Naive thymus-derived CD4-positive, alpha-beta T cell (primary cell): ENCODE data around the gene ADRM1. TPM values are rescaled to one million over a fixed set of nuclear protein-coding genes. Genes with fewer than 3 reads are reported as not detected.

Source experiments
- ATAC-seq: fragments of 150-1000 bp; cut with Tn5 transposase; 2 replicates; pipeline ENCODE4 v1.10.0; 2021; ENCODE audit warnings: mild to moderate bottlenecking, moderate library complexity
- CTCF ChIA-PET: fragments of 350-600 bp; sonication (Branson Sonifier 250); formaldehyde crosslinking; loops from one replicate; lab custom pipeline; 2021; ENCODE audit warnings: antibody characterized with exemption; lab: Charles Lee
- POLR2A ChIA-PET: fragments of 350-600 bp; sonication (Branson Sonifier 250); formaldehyde crosslinking; loops from one replicate; lab custom pipeline; 2021; ENCODE audit warnings: antibody characterized with exemption, inconsistent platforms; lab: Charles Lee
- DNase-seq, 9 donors: peaks; one replicate each; pipeline versions ENCODE4 v3.0.0 to v3.0.0-alpha.2; 2020 to 2022; ENCODE audit warnings: mixed read lengths in 1 of 9
- H3K27ac ChIP-seq: one replicate; pipeline ENCODE4 v1.7.0; 2013; ENCODE audit warnings: mild to moderate bottlenecking, low read depth, low read length, moderate library complexity
- H3K27me3 ChIP-seq, 2 donors: one replicate each; pipeline ENCODE4 v1.7.0; 2013; ENCODE audit warnings: low read length in 2 of 2, mild to moderate bottlenecking in 2 of 2, moderate library complexity in 2 of 2; ENCODE audit not compliant: control insufficient read depth in 2 of 2, insufficient read depth in 2 of 2
- H3K36me3 ChIP-seq, 3 experiments: 1 replicate in 2 of 3; 2 replicates in 1 of 3; pipeline ENCODE4 v1.7.0; 2013; ENCODE audit warnings: low read length in 3 of 3, mild to moderate bottlenecking in 3 of 3, moderate library complexity in 1 of 3; ENCODE audit not compliant: insufficient read depth in 3 of 3, control insufficient read depth in 2 of 3
- H3K4me1 ChIP-seq, 2 donors: one replicate each; pipeline ENCODE4 v1.7.0; 2013; ENCODE audit warnings: low read length in 2 of 2, mild to moderate bottlenecking in 2 of 2, moderate library complexity in 1 of 2; ENCODE audit not compliant: control insufficient read depth in 2 of 2, insufficient read depth in 2 of 2
- H3K4me3 ChIP-seq: 2 replicates; pipeline ENCODE4 v1.7.0; 2013; ENCODE audit warnings: mild to moderate bottlenecking, low read length
- H3K9me3 ChIP-seq, 3 experiments: 1 replicate in 2 of 3; 2 replicates in 1 of 3; pipeline ENCODE4 v1.7.0; 2013; ENCODE audit warnings: low read length in 3 of 3; ENCODE audit not compliant: control insufficient read depth in 2 of 3
- H3K27ac Mint-ChIP-seq, 9 donors: one replicate each; pipeline ENCODE4 v1.8.0; 2020 to 2022; ENCODE audit warnings: mixed read lengths in 9 of 9, mild to moderate bottlenecking in 8 of 9, moderate library complexity in 5 of 9, inconsistent platforms in 2 of 9
- H3K27me3 Mint-ChIP-seq, 5 donors: one replicate each; pipeline ENCODE4 v1.8.0; 2021 to 2022; ENCODE audit warnings: mixed read lengths in 5 of 5, mild to moderate bottlenecking in 1 of 5
- H3K36me3 Mint-ChIP-seq, 5 donors: one replicate each; pipeline ENCODE4 v1.8.0; 2020 to 2022; ENCODE audit warnings: mixed read lengths in 5 of 5, mild to moderate bottlenecking in 3 of 5, inconsistent platforms in 1 of 5
- H3K4me1 Mint-ChIP-seq, 7 donors: one replicate each; pipeline ENCODE4 v1.8.0; 2020 to 2022; ENCODE audit warnings: mixed read lengths in 7 of 7, mild to moderate bottlenecking in 3 of 7, inconsistent platforms in 1 of 7
- H3K4me3 Mint-ChIP-seq, 10 donors: one replicate each; pipeline ENCODE4 v1.8.0; 2020 to 2022; ENCODE audit warnings: mild to moderate bottlenecking in 10 of 10, mixed read lengths in 10 of 10, moderate library complexity in 6 of 10, inconsistent platforms in 2 of 10
- H3K9me3 Mint-ChIP-seq, 11 donors: one replicate each; pipeline ENCODE4 v1.8.0; 2020 to 2022; ENCODE audit warnings: mixed read lengths in 11 of 11, mild to moderate bottlenecking in 4 of 11, inconsistent platforms in 1 of 11, moderate library complexity in 1 of 11
- intact Hi-C, 2 donors: fragments of 100-400 bp; cut with micrococcal nuclease; formaldehyde crosslinking; loops; one replicate each; pipeline ENCODE4 v1.15.1; 2023
- polyA plus RNA-seq, 2 donors: library from polyadenylated mRNA; unstranded; fragments of 300-500 nt; fragmentation: Illumina TruSeq; gene quantifications; one replicate each; pipeline ENCODE4 v1.2.3, GENCODE V29; 2021
- total RNA-seq, 6 experiments: library from RNA in 5 of 6; stranded (reverse) in 5 of 6; gene quantifications; 1 replicate in 5 of 6; 2 replicates in 1 of 6; pipeline ENCODE4 v1.2.3 and lab custom pipeline; 2021 to 2026

The ADRM1 gene
- total and polyA plus RNA-seq, 7 experiments from 2014 or later = 51.3 to 117 (median 56.1) TPM

DNA sequence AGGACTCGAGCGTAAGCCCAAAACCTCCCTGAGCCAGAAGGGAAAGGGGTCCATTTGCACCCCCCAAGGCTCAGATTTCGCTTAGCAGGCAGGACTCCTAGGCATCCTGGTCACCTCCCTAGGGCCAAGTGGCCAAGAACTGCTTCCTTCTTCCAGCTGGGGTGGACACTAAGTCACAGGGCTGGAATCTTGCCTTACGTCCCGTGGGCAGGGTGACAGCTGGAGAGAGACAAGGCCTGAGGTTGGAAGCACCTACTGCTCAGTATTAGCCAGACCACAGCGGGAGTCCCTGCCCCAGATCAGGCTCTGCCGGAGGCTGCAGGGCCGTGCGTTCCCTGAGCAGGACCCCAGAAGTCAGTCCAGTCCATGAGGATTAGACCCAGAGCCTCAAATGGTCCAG is 44.6 kb downstream of the ADRM1 start:
- POLR2A ChIA-PET = no interaction called here
- no peaks in the 10 kb centered on the region for H3K4me1 ChIP-seq

DNA sequence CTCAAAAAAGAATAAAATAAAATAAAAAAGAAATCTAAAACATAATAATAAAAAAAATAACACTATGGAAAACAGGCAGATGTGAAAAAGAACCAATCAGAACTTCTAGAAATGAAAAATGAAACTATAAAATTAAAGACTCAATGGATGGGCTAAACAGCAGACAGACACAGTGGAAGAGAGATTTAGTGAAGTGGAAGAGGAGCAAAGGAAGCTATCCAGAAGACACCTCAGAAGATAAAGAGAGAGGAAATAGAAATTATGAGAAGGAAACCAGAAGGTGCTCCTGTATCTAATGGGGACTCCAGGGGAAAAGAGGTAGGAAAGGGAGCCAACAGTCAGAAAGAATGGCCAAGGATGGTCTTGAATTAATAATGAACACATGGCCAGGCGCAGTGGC is 45.8 kb downstream of the ADRM1 start:
- H3K27me3 Mint-ChIP-seq = no peaks in the 10 kb centered on the region
- H3K9me3 Mint-ChIP-seq = peaks cover 0 to 11% (median 5%) of the 10 kb centered on the region in 11 donors
- H3K4me1 Mint-ChIP-seq = peaks cover 0 to 3% (median 0%) of the 10 kb centered on the region in 7 donors
- no peak overlapping the region for H3K4me3 Mint-ChIP-seq
- Histone ChIP-seq H3K27me3 (no peaks in the 10 kb centered on the region), H3K4me3 (no peak overlapping the region), H3K9me3 (no peaks in the 10 kb centered on the region), H3K36me3 (no peaks in the 10 kb centered on the region), H3K4me1 (no peaks in the 10 kb centered on the region), H3K27ac (no peak overlapping the region)
- peak overlapping the region in 1 of 9 donors; percentile 36 for H3K27ac Mint-ChIP-seq
- ATAC-seq = no peak
- ChIA-PET CTCF (interaction anchor here (0.6 kb wide), 1 partner anchor 28 kb away, joined by 3 read pairs; no protein-coding TSS in a partner anchor), POLR2A (no interaction called here)
- intact Hi-C loops = no loop called here
- peaks cover 0 to 4% (median 4%) of the 10 kb centered on the region in 5 donors for H3K36me3 Mint-ChIP-seq
- no peak for DNase-seq

More for the DNA sequence above, 44.6 kb downstream of the ADRM1 start:
- Histone ChIP-seq H3K27ac (no peak overlapping the region), H3K27me3 (no peaks in the 10 kb centered on the region), H3K9me3 (no peaks in the 10 kb centered on the region), H3K4me3 (no peak overlapping the region), H3K36me3 (no peaks in the 10 kb centered on the region)
- Mint-ChIP-seq H3K27ac (no peak overlapping the region), H3K4me3 (no peak overlapping the region), H3K27me3 (no peaks in the 10 kb centered on the region), H3K9me3 (peaks cover 0 to 11% (median 5%) of the 10 kb centered on the region in 11 donors), H3K36me3 (peaks cover 0 to 4% (median 4%) of the 10 kb centered on the region in 5 donors), H3K4me1 (peaks cover 0 to 3% (median 0%) of the 10 kb centered on the region in 7 donors)
- CTCF ChIA-PET = no interaction called here
- intact Hi-C loops = no loop called here
- DNase-seq (no peak), ATAC-seq (no peak)

DNA sequence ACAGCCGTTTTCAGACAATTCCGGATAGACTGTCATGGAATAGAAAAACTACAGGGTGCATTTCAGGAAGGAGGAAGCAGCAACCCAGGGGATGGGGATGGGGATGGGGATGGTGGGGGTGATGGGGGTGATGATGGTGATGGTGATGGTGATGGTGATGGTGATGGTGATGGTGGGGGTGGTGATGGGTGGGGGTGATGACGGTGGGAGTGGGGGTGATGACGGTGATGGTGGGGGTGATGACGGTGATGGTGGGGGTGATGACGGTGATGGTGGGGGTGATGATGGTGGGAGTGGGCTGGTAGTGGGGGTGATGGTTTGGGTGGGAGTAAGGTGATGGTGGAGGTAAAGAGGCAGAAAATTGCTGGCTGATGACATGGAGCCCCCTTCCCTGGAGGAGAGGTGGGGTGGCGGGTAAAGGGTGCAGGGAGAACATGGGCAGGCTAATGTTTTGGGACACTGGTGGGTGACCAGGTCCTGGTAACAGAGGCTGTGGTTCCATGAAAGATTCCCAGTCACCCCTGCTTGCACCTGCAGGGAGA is 46.8 kb downstream of the ADRM1 start:
- Histone ChIP-seq H3K27ac (no peak overlapping the region), H3K4me1 (no peaks in the 10 kb centered on the region), H3K36me3 (no peaks in the 10 kb centered on the region), H3K4me3 (no peak overlapping the region), H3K27me3 (no peaks in the 10 kb centered on the region), H3K9me3 (no peaks in the 10 kb centered on the region)
- peaks cover 0 to 3% (median 0%) of the 10 kb centered on the region in 7 donors for H3K4me1 Mint-ChIP-seq
- peaks cover 0 to 11% (median 5%) of the 10 kb centered on the region in 11 donors for H3K9me3 Mint-ChIP-seq
- peak overlapping the region in 4 of 9 donors; percentile 31 to 76 (median 73) for H3K27ac Mint-ChIP-seq
- no peaks in the 10 kb centered on the region for H3K27me3 Mint-ChIP-seq
- no peak overlapping the region for H3K4me3 Mint-ChIP-seq
- peaks cover 0 to 4% (median 4%) of the 10 kb centered on the region in 5 donors for H3K36me3 Mint-ChIP-seq
- CTCF ChIA-PET = no interaction called here
- intact Hi-C loops = no loop called here
- no peak for ATAC-seq
- POLR2A ChIA-PET = no interaction called here
- DNase-seq = no peak

DNA sequence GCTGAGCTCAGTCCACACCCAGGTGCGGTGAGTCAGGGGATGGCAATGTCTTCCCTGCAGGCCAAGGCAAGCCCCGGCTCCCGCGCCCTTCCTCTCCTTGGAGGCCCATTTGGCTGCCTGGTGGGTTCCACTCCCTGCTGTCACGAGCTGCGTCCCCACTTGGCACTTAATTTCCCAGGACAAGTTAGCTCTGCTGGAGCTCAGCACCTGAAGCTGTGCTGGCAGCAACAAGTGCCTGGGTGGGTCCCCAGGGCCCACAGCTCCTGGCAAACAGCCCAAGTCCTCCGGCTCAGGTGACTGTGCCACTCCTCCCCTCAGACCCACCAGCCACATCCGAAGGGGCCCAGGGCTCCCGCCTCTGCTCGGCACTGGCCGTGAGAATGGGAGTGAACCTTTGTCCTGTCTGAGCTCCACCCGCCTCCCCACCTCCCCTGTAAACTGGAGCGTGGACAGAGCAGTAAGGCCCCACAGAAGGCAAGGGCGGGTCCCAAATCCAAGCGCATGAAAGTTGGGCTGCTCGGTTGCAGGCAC is 47.4 kb downstream of the ADRM1 start:
- DNase-seq = no peak
- CTCF ChIA-PET = no interaction called here

DNA sequence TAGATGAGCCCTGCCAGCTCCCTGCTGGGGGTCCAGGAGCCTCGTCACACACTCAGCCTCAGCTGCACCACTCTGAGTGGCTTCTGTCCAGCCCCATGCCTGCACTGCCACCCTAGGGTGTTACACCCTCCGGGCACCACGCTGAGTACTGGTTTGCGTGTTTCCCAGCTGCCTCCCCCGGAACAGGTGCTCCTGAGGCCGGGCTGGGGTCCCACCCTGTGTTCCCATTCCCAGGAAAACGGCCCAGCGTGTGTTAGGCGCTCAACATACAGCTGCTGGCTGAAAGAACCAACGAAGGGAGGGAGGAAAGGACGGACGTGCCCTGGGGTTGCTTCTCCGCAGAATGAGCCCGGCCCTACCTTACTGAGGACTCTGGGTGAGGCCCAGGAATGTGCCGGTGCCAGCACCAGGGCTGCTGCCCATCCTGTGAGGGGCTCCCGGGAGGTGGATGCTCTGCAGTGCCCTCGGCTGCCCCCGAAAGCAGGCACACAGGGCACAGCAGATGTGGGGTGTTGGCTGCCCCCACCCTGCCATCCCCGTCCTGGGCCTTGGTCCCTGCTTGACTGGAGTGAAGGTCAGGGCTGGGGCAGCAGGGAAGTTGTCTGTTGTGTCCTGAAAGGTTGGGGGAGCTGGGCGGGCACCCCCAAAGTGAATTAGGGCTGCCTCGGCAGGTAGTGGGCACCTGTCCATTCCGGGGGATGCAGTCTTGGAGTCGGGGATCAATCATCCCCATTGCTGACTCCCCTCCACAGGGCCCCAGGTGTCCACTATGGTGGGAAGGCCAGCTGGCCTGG is 48.0 kb downstream of the ADRM1 start:
- H3K27ac ChIP-seq = no peak overlapping the region
- H3K9me3 ChIP-seq = no peaks in the 10 kb centered on the region
- no peak overlapping the region for H3K27ac Mint-ChIP-seq
- H3K4me3 Mint-ChIP-seq = no peak overlapping the region
- H3K9me3 Mint-ChIP-seq = peaks cover 0 to 11% (median 5%) of the 10 kb centered on the region in 11 donors
- ATAC-seq (no peak), DNase-seq (no peak)
- H3K27me3 ChIP-seq = no peaks in the 10 kb centered on the region
- intact Hi-C loops = no loop called here
- ChIA-PET POLR2A (no interaction called here), CTCF (no interaction called here)
- peaks cover 0 to 3% (median 0%) of the 10 kb centered on the region in 7 donors for H3K4me1 Mint-ChIP-seq
- H3K4me1 ChIP-seq = no peaks in the 10 kb centered on the region
- peaks cover 0 to 4% (median 4%) of the 10 kb centered on the region in 5 donors for H3K36me3 Mint-ChIP-seq
- no peaks in the 10 kb centered on the region for H3K27me3 Mint-ChIP-seq
- no peaks in the 10 kb centered on the region for H3K36me3 ChIP-seq
- H3K4me3 ChIP-seq = no peak overlapping the region

More for the DNA sequence above, 47.4 kb downstream of the ADRM1 start:
- H3K9me3 Mint-ChIP-seq = peaks cover 0 to 11% (median 5%) of the 10 kb centered on the region in 11 donors
- POLR2A ChIA-PET = no interaction called here
- H3K9me3 ChIP-seq = no peaks in the 10 kb centered on the region
- H3K27ac ChIP-seq = no peak overlapping the region
- no peaks in the 10 kb centered on the region for H3K27me3 ChIP-seq
- H3K4me3 ChIP-seq = no peak overlapping the region
- ATAC-seq = no peak
- H3K27ac Mint-ChIP-seq = no peak overlapping the region
- peaks cover 0 to 4% (median 4%) of the 10 kb centered on the region in 5 donors for H3K36me3 Mint-ChIP-seq
- H3K4me1 ChIP-seq = no peaks in the 10 kb centered on the region
- H3K36me3 ChIP-seq = no peaks in the 10 kb centered on the region
- no peak overlapping the region for H3K4me3 Mint-ChIP-seq
- H3K4me1 Mint-ChIP-seq = peaks cover 0 to 3% (median 0%) of the 10 kb centered on the region in 7 donors
- intact Hi-C loops = no loop called here
- no peaks in the 10 kb centered on the region for H3K27me3 Mint-ChIP-seq

DNA sequence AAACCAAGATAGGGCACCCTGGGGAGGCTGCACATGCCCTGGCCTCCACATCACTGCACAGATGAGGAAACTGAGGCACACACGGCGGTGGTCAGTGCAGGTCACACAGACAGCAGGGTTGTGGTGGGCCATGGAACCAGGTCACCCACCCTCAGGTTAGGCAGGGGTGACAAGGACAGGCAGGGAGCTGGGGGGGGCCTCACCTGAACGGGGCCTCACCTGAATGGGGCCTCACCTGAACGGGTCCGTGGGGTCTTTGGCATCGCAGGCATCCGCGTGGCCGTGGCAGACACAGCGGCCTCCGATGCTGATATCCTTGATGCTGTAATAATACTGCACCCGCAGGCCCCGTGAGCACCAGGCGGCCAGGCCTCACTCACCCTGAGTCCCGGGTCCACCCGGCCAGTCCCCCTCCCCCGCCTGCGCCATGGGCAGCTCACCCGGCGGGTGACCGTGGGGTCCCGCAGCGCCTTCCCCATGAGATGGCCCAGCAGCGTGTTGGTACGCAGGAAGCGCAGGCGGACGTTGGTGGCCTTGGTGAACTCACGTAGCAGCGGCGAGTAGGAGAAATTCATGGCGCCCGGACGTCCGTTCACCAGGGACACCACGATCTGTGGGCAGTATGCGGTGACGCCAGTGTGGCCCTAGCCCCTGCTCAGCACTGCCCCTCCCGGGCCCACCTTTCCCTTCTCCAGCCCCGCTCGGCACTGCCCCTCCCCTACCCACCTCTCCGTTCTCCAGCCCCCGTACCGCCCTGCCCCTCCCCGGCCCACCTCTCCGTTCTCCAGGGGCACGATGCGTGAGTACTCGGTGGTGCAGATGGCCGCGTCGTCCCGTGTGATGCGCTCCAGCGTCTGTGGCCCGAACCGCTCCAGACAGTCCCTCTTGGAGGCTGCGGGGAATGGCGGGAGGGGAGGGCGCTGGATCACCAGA is 48.9 kb downstream of the ADRM1 start:
- DNase-seq (no peak), ATAC-seq (no peak)
- Histone ChIP-seq H3K9me3 (no peaks in the 10 kb centered on the region), H3K27me3 (no peaks in the 10 kb centered on the region), H3K4me1 (no peaks in the 10 kb centered on the region), H3K27ac (no peak overlapping the region), H3K4me3 (no peak overlapping the region), H3K36me3 (no peaks in the 10 kb centered on the region)
- Mint-ChIP-seq H3K4me3 (no peak overlapping the region), H3K4me1 (peaks cover 0 to 3% (median 0%) of the 10 kb centered on the region in 7 donors), H3K27me3 (no peaks in the 10 kb centered on the region), H3K36me3 (peaks cover 0 to 4% (median 4%) of the 10 kb centered on the region in 5 donors), H3K27ac (no peak overlapping the region), H3K9me3 (peaks cover 0 to 11% (median 5%) of the 10 kb centered on the region in 11 donors)
- intact Hi-C loops = no loop called here
- ChIA-PET CTCF (no interaction called here), POLR2A (no interaction called here)
